Measurements from ENCODE around the gene SSC5D.

Gene SSC5D

DNA sequence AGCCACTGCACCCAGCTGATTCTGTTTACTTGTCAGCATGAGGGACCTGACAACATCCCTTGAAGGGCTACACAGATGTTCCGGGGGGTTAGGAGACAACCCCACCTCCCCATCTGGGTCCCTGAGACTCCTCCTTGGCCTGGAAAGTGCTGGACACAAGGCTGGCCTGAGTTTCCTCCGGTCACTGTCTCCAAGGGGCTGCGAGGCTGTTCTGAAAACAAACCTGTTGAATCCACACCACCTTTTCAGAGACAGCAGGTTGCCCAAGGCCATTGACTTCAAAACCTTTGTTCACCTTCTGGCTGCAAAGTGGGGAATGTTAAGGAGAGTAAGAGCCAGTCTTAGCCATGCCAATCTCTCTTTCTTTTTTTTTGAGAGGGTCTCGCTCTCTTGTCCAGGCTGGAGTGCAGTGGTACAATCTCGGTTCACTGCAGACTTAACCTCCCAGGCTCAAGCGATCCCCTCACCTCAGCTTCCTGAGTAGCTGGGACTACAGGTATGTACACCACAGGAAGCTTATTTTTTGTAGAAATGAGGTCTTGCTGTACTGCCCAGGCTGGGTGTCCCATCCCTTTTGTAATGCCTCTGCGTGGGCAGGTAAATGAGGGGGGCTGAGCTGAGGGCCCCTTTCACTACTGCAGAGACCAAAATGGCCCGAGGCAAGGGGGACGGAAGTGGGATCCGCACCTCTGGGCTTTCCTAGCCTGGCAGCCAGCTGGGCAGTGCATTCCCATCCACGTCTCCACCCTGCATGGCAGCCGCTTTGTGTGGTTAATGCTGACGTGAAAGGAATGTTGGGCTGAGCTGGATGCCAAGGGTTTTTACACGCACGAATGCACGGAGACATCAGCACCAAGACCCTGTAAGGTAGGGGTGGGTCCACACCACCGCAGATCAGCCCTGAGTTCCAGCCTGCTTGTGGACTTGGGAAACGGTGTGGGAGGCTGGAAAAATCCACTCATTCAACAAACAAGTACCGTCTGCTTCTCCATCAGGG lies 13.7 kb upstream of the SSC5D start:
- no peak for ATAC-seq

GRCh38 chr19:55476100-55476775 lies 12.0 kb upstream of the SSC5D start, which contains the start of gene ZNF628:
Gene ZNF628 (plus strand): TSS chr19:55476617. CDS start chr19:55479911, 3,294 bp downstream.
- ATAC-seq = peak; percentile 97 to 98

- ATAC-seq = no peak
These were observed 10.3 kb upstream of the SSC5D start for GRCh38 chr19:55477905-55478304.

- no peak for ATAC-seq
These were observed 9.9 kb upstream of the SSC5D start for GRCh38 chr19:55478364-55478763.

DNA sequence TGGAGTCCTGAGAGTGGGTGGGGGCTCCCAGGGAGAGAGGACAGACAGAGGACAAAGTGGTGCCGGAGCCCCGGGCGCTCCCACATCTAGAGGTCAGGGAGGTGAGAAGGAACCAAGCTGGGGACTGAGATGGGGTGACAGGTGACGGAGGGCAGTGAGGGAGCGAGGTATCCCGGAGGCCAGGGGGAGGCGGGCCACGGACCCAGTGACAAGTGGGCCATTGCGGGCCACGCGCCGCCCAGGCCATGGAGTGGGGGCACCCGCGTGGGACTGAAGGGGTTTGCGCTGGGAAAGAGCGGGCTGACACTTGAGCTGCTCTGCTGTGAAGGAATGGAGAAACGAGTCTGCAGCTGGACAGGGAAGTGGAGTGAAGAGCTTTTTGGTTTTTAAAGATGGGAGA lies 9.2 kb upstream of the SSC5D start:
- ATAC-seq = no peak

DNA sequence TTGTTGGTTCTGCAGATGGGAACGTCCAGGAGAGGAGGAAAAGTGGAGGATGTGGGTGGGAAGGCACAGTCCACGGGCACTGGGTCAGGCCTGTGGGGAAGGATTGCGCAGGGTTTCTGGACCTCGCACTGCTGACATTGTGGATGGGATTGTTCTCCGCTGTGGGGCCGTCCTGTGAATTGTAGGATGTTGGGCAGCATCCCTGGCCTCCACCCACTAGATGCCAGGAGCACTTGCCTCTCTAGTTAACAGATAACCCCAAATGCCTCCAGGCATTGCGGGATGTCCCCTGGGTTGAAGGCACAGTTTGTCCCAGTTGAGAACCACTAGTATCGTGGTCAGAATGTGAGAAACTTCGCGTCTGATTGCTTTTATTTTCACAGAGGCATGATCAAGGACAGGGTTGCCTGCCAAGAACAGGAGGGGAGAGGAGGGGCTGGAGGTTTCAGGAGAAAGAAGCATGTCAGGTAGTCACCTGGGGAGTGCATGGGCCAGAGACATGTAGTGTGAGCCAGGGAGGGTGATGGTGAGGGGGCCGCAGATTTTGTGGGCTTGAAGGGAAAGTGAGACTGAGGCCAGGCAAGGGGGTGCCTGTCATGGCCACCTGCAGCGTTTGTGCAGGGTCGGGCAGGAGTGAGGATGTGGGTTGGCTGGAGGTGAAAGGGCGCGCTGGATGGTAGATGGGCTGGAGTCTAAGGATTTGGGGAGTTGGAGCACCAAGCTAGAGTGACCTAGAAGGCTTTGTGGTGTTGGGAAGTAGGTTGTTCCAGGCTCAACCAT lies 8.6 kb upstream of the SSC5D start:
- no peak for ATAC-seq

DNA sequence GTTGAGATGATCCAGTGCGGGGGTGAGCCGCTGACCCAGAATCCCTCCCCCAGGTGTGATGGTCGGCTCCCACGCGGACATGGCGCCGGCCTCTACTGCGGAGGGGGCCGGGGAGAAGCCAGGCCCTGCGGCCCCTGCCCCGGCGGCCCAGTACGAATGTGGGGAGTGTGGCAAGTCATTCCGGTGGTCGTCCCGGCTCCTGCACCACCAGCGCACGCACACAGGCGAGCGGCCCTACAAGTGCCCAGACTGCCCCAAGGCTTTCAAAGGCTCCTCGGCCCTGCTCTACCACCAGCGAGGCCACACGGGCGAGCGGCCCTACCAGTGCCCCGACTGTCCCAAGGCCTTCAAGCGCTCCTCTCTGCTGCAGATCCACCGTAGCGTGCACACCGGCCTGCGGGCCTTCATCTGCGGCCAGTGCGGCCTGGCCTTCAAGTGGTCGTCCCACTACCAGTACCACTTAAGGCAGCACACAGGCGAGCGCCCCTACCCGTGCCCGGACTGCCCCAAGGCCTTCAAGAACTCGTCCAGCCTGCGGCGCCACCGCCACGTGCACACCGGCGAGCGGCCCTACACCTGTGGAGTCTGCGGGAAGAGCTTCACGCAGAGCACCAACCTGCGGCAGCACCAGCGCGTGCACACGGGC lies 7.0 kb upstream of the SSC5D start:
- no peak for ATAC-seq

DNA sequence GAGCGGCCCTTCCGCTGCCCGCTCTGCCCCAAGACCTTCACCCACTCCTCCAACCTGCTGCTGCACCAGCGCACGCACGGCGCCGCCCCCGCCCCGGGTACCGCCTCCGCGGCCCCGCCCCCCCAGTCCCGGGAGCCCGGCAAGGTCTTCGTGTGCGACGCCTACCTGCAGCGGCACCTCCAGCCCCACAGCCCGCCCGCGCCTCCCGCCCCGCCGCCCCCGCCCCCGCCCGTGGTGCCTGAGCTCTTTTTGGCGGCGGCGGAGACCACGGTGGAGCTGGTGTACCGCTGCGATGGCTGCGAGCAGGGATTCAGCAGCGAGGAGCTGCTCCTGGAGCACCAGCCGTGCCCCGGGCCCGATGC lies 6.5 kb upstream of the SSC5D start:
- ATAC-seq = no peak

DNA sequence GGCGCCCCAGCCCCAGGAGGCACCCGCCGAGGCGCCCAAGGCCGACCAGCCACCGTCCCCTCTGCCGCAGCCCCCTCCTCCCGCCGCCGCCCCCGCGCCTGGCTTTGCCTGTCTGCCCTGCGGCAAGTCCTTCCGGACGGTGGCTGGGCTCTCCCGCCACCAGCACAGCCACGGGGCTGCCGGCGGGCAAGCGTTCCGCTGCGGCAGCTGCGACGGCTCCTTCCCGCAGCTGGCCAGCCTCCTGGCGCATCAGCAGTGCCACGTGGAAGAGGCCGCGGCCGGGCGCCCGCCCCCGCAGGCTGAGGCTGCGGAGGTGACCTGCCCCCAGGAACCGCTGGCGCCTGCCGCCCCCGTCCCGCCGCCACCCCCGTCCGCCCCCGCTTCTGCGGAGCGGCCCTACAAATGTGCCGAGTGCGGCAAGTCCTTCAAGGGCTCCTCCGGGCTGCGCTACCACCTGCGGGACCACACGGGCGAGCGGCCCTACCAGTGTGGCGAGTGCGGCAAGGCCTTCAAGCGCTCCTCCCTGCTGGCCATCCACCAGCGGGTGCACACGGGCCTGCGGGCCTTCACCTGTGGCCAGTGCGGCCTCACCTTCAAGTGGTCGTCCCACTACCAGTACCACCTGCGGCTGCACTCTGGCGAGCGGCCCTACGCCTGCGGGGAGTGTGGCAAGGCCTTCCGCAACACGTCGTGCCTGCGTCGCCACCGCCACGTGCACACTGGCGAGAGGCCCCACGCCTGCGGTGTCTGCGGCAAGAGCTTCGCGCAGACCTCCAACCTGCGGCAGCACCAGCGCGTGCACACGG lies 5.9 kb upstream of the SSC5D start:
- ATAC-seq = no peak

DNA sequence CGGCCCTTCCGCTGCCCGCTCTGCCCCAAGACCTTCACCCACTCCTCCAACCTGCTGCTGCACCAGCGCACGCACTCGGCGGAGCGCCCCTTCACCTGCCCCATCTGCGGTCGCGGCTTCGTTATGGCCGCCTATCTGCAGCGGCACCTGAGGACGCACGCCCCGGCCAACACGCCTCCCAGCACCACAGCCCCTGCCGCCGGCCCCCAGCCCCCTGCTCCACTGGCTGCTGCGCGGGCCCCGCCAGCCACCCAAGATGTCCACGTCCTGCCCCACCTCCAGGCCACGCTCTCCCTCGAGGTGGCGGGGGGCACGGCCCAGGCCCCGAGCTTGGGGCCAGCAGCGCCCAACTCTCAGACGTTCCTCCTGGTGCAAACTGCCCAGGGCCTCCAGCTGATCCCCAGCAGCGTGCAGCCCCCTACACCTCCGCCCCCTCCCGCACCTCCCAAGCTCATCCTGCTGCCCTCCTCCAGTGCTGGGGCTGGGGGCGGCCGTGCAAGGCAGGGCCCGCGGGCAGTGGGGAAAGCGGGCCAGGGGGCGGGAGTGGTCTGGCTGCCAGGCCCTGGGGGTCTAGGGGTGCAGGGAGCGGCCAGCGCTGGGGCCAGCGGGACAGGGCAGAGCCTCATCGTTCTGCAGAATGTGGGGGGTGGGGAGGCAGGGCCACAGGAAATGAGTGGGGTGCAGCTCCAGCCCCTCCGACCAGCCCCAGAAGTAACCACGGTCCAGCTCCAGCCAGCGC lies 5.1 kb upstream of the SSC5D start:
- no peak for ATAC-seq

GRCh38 chr19:55483706-55484592 lies 4.3 kb upstream of the SSC5D start:
- ATAC-seq = no peak

DNA sequence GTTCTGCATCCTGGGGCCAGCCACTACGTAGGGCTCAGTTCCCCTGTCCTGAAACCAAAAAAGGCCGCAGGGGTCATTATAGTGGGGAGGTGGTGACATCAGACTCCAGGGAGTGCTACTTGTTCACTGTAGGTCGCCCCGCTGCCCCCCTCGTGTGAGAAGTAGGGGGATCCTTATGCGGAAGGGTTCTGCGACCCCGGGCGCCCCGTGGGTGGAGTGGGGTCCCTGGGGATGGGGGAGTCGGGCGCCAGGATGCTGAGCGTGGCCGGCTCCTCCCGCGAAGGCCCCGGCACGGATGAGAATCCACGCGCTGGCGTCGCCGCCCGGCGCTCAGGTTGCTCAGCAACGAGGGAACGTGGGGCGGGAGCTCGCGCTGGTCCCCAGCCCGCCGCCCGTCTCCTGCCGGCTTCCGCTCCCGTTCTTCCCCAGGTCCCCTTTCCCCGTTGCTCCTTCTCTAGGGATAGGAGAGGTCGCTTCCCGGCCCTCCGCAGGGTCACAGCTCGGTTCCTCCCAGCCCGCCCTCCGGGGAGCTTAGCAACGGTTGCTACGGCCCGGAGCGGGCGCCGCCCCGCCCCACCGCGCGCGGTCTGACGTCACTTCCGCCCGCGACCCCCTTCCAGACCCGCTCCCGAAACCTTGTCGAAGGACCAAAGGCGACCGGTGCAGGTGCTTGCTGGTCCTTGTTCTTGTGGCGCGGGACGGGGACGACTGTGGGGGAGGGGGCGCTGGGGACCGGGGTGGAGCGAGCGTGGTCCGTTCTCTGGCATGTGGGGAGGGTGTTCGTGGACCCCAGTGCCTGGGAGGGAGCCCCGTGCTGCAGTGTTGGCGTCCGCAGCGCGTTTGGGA lies 3.4 kb upstream of the SSC5D start, which contains the start of gene NAT14:
Gene NAT14, plus strand, starts transcription at position 596 of the 846 bp plus-strand sequence. CDS start 521 bp downstream, outside the sequence.
- ATAC-seq = peak; percentile 74 to 78

DNA sequence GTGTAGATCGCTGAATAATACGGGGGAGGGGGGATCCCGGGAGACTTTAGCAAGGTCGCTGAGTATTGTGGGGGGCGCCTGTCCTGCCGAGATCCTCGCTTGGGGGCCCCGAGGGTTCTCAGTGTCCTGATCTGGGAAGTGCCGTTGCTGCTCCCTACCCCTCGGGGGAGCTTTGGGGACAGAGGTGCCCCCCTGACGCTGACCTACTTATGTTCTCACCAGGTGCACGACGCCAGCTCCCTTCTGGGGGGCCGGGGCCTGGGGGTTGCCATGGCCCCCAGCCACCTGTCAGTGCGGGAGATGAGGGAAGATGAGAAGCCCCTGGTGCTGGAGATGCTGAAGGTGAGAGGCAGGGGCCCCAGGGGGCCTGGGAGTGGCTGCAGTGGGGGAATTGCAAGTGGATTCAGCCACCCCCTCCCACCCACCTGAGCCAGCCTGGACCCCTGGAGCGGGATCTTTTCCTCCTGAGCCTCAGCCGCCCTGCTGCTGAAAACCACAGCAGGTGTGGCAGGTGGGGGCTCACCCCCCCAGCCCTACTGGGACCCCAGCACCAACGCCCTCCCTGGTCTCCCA lies 2.7 kb upstream of the SSC5D start:
- ATAC-seq = no peak

- no peak for ATAC-seq
These were observed 1.9 kb upstream of the SSC5D start for GRCh38 chr19:55486043-55486970.

GRCh38 chr19:55486971-55487923 lies 989 bp upstream of the SSC5D start:
- ATAC-seq = peak; percentile 40 to 55
